OCI-LY3 (cell line): ENCODE results near the gene UTP15.

Experiments
- CTCF ChIP-seq: fragments of 200-600, 300-600 bp; sonication (generic); IDR thresholded peaks from 2 replicates; pipeline ENCODE4 v1.5.1; 2014; ENCODE audit warnings: antibody characterized with exemption, low read length, low read depth
- EZH2phosphoT487 ChIP-seq: fragments of 200-600 bp; shearing (Covaris generic); IDR thresholded peaks from 2 replicates; pipeline ENCODE4 v1.6.1; 2018; ENCODE audit warnings: antibody characterized with exemption, mixed run types, low read depth

- TF ChIP-seq CTCF (no peak), EZH2phosphoT487 (no peak)
Observed at GRCh38 chr5:73625944-73626811, 60.6 kb downstream of the UTP15 start, which contains the start of gene ARHGEF28.
